Endothelial cell of umbilical vein (primary cell): ENCODE results near the gene PKNOX2.

Experiments used
- CTCF ChIP-seq, 2 donors: IDR thresholded peaks; 1 replicate in 1 of 2; 2 replicates in 1 of 2; pipeline ENCODE4 v1.5.1; 2011; ENCODE audit warnings: low read length in 2 of 2, mild to moderate bottlenecking in 2 of 2, moderate library complexity in 2 of 2, control low read depth in 1 of 2, inconsistent platforms in 1 of 2, low read depth in 1 of 2; ENCODE audit not compliant: insufficient read depth in 1 of 2; ENCODE audit errors: extremely low read depth in 1 of 2
- POLR2A ChIP-seq: IDR thresholded peaks from 2 replicates; pipeline ENCODE4 v1.6.1; 2012; ENCODE audit warnings: low read depth, mild to moderate bottlenecking, control low read depth, low read length

GRCh38 chr11:125222494-125222893 is 57.9 kb downstream of the PKNOX2 start:
- no peak for TF ChIP-seq CTCF (IDR thresholded peaks at IDR 0.05; ENCODE audit: extremely low read depth in 1 of 2, insufficient read depth in 1 of 2, low read depth in 1 of 2, low read length in 2 of 2)
- no peak for TF ChIP-seq POLR2A
